ENCODE measurements around the gene KRT25. TPM values are rescaled to one million over a fixed set of nuclear protein-coding genes. Genes with fewer than 3 reads are reported as not detected.

The KRT25 gene
- total RNA-seq, 1 experiment from 2014 or later: 0.28 TPM

DNA sequence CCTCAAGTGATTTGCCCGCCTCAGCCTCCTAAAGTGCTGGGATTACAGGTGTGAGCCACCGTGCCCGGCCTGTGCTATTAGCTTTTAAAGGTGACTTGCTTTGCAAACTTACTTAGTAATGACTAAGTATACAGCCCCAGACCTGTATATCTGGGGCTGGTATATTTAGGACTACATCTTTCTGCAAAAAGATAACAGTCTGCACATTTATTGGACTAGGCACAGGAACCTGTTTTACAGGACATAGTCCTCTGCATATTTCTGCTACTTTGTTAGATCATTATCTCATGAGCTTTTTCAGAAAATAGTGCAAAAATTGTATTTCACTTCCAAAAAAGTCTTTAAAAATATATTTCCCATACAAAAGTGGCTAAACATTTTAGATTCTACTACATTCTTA lies 52.9 kb downstream of the KRT25 start:
- intact Hi-C loops (cut with micrococcal nuclease; ENCODE audit: unreplicated experiment): no loop called here
- ChIA-PET CTCF (no interaction called here), POLR2A (ENCODE audit: low non-redundant PET) (interaction anchor here (0.6 kb wide), 1 partner anchor 34 kb away, joined by 4 read pairs; no protein-coding TSS in a partner anchor)
- H3K27ac ChIP-seq (ENCODE audit: low read depth, low read length, poor library complexity, severe bottlenecking): no peak overlapping the region
- H3K4me1 ChIP-seq (ENCODE audit: insufficient read depth, low read length, poor library complexity, severe bottlenecking): no peaks in the 10 kb centered on the region
- no TSS peak for BruUV-seq (replicated peaks)
- no peak for DNase-seq (ENCODE audit: low spot score)
- TF ChIP-seq EZH2 (IDR thresholded peaks at IDR 0.05; ENCODE audit: borderline replicate concordance, low read depth, low read length, poor library complexity, severe bottlenecking): no peak
- TF ChIP-seq, protein P1, sequence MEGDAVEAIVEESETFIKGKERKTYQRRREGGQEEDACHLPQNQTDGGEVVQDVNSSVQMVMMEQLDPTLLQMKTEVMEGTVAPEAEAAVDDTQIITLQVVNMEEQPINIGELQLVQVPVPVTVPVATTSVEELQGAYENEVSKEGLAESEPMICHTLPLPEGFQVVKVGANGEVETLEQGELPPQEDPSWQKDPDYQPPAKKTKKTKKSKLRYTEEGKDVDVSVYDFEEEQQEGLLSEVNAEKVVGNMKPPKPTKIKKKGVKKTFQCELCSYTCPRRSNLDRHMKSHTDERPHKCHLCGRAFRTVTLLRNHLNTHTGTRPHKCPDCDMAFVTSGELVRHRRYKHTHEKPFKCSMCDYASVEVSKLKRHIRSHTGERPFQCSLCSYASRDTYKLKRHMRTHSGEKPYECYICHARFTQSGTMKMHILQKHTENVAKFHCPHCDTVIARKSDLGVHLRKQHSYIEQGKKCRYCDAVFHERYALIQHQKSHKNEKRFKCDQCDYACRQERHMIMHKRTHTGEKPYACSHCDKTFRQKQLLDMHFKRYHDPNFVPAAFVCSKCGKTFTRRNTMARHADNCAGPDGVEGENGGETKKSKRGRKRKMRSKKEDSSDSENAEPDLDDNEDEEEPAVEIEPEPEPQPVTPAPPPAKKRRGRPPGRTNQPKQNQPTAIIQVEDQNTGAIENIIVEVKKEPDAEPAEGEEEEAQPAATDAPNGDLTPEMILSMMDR (conservative IDR thresholded peaks at IDR 0.05; ENCODE audit: low read depth, low read length): no peak
- no peak overlapping the region for H3K4me3 ChIP-seq (ENCODE audit: low read depth, low read length, poor library complexity, severe bottlenecking)
- H3K9me3 ChIP-seq (ENCODE audit: low read depth, low read length, poor library complexity, severe bottlenecking): no peaks in the 10 kb centered on the region
- H3K36me3 ChIP-seq (ENCODE audit: insufficient read depth, low read length, poor library complexity, severe bottlenecking): no peaks in the 10 kb centered on the region
- no peaks in the 10 kb centered on the region for H3K27me3 ChIP-seq (replicated peaks; ENCODE audit: insufficient read depth, low read depth, low read length, poor library complexity)

DNA sequence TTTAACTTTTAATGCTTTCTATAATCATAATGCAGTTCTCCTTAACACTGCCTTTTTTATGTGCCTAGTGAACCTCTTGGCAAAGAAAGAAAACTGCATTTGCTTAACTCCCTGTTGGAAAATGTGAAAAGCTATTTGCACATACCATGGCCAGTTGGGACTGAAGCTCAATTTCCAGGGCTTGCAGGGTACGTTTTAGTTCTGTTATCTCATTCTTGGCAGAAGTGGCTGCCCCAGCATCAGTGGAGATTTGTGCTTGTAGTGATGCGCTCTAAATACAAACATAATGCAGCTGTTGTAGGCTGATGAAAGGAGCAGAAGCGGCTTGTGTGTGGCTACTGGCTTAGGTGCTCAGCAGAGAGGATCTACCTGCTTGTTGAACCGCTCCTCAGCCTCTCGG lies 55.3 kb downstream of the KRT25 start:
- no TSS peak for BruUV-seq (replicated peaks)
- no peaks in the 10 kb centered on the region for H3K4me1 ChIP-seq (ENCODE audit: insufficient read depth, low read length, poor library complexity, severe bottlenecking)
- no peak overlapping the region for H3K4me3 ChIP-seq (ENCODE audit: low read depth, low read length, poor library complexity, severe bottlenecking)
- no peaks in the 10 kb centered on the region for H3K36me3 ChIP-seq (ENCODE audit: insufficient read depth, low read length, poor library complexity, severe bottlenecking)
- ChIA-PET CTCF (no interaction called here), POLR2A (ENCODE audit: low non-redundant PET) (no interaction called here)
- no peaks in the 10 kb centered on the region for H3K27me3 ChIP-seq (replicated peaks; ENCODE audit: insufficient read depth, low read depth, low read length, poor library complexity)
- intact Hi-C loops (cut with micrococcal nuclease; ENCODE audit: unreplicated experiment): no loop called here
- no peak overlapping the region for H3K27ac ChIP-seq (ENCODE audit: low read depth, low read length, poor library complexity, severe bottlenecking)
- no peaks in the 10 kb centered on the region for H3K9me3 ChIP-seq (ENCODE audit: low read depth, low read length, poor library complexity, severe bottlenecking)
- DNase-seq (ENCODE audit: low spot score): no peak
- TF ChIP-seq, protein P1 (conservative IDR thresholded peaks at IDR 0.05; ENCODE audit: low read depth, low read length): no peak
- TF ChIP-seq EZH2 (IDR thresholded peaks at IDR 0.05; ENCODE audit: borderline replicate concordance, low read depth, low read length, poor library complexity, severe bottlenecking): no peak

DNA sequence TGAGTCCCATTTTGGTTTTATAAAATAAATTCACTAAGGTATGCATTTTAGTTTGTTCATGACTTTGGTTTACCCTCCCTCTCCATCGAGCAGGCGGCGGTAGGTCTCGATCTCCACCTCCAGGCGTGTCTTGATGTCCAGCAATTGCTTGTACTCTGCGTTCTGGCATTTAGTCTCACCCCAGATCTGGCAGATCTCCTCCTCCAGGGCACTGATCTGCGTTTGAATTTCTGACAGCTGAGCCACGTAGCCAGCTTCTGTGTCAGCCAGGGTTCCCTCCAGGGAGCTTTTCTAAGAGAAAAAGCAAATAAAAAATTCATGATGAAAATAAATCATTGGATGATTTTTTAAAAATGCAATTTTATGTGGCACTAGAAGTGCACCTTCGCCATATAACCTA lies 55.8 kb downstream of the KRT25 start:
- H3K9me3 ChIP-seq (ENCODE audit: low read depth, low read length, poor library complexity, severe bottlenecking): no peaks in the 10 kb centered on the region
- no TSS peak for BruUV-seq (replicated peaks)
- H3K4me3 ChIP-seq (ENCODE audit: low read depth, low read length, poor library complexity, severe bottlenecking): no peak overlapping the region
- intact Hi-C loops (cut with micrococcal nuclease; ENCODE audit: unreplicated experiment): no loop called here
- CTCF ChIA-PET: no interaction called here
- TF ChIP-seq, protein P1 (conservative IDR thresholded peaks at IDR 0.05; ENCODE audit: low read depth, low read length): no peak
- no peak for TF ChIP-seq EZH2 (IDR thresholded peaks at IDR 0.05; ENCODE audit: borderline replicate concordance, low read depth, low read length, poor library complexity, severe bottlenecking)
- no peaks in the 10 kb centered on the region for H3K36me3 ChIP-seq (ENCODE audit: insufficient read depth, low read length, poor library complexity, severe bottlenecking)
- DNase-seq (ENCODE audit: low spot score): no peak
- H3K27me3 ChIP-seq (replicated peaks; ENCODE audit: insufficient read depth, low read depth, low read length, poor library complexity): no peaks in the 10 kb centered on the region
- POLR2A ChIA-PET (ENCODE audit: low non-redundant PET): no interaction called here
- no peak overlapping the region for H3K27ac ChIP-seq (ENCODE audit: low read depth, low read length, poor library complexity, severe bottlenecking)
- no peaks in the 10 kb centered on the region for H3K4me1 ChIP-seq (ENCODE audit: insufficient read depth, low read length, poor library complexity, severe bottlenecking)

Other genes with a start within 250 kb of the KRT25 start
- 0.30 and 0.55 TPM in 2 replicates for gene CCR7, start 189.9 kb downstream of the KRT25 start, total RNA-seq (2021)
- gene SMARCE1, start 107.5 kb downstream of the KRT25 start, total RNA-seq (2021): 91.4 and 108 TPM in 2 replicates
- not detected in 2 replicates for gene KRT222, start 90.2 kb downstream of the KRT25 start, total RNA-seq (2021)
- not detected in 2 replicates for gene KRT24, start 51.6 kb downstream of the KRT25 start, total RNA-seq (2021)
- gene KRT26, start 16.9 kb upstream of the KRT25 start, total RNA-seq (2021): not detected in 2 replicates
- gene KRT27, start 27.2 kb upstream of the KRT25 start, total RNA-seq (2021): not detected in 2 replicates
- not detected in 2 replicates for gene KRT28, start 44.6 kb upstream of the KRT25 start, total RNA-seq (2021)
- 35.0 and 36.2 TPM in 2 replicates for gene KRT10, start 67.3 kb upstream of the KRT25 start, total RNA-seq (2021)
- not detected in 2 replicates for gene KRT12, start 111.9 kb upstream of the KRT25 start, total RNA-seq (2021)
- not detected in 2 replicates for gene KRT20, start 129.9 kb upstream of the KRT25 start, total RNA-seq (2021)
- not detected in 2 replicates for gene KRT23, start 182.3 kb upstream of the KRT25 start, total RNA-seq (2021)
- gene KRT39, start 211.6 kb upstream of the KRT25 start, total RNA-seq (2021): not detected in 2 replicates
- 0.98 and 1.1 TPM in 2 replicates for gene KRT40, start 229.0 kb upstream of the KRT25 start, total RNA-seq (2021)
- gene KRTAP3-3, start 238.8 kb upstream of the KRT25 start, total RNA-seq (2021): not detected in 2 replicates
- gene KRTAP3-2, start 244.6 kb upstream of the KRT25 start, total RNA-seq (2021): not detected in 2 replicates